Muscle of back (tissue), 11 donors: Measurements from ENCODE around the gene MAP4K4. TPM values are rescaled to one million over a fixed set of nuclear protein-coding genes. Genes with fewer than 3 reads are reported as not detected.
"Not testable (repeated sequence)": the region's sequence is repeated elsewhere in the genome, so short reads cannot be mapped to it uniquely, and the experiment has no call there.

Experiments used
- DNase-seq, 3 donors: peaks; one replicate each; pipeline versions ENCODE4 v3.0.0 to v3.0.0-alpha.2; 2013
- polyA plus RNA-seq, 10 donors: library from polyadenylated mRNA; unstranded; fragments of 120-200 nt; gene quantifications; one replicate each; pipeline ENCODE4 v1.2.1, GENCODE V29; 2013; ENCODE audit not compliant: insufficient read length in 10 of 10

The MAP4K4 gene
- polyA plus RNA-seq, 10 donors = 115 to 149 (median 130) TPM

DNA sequence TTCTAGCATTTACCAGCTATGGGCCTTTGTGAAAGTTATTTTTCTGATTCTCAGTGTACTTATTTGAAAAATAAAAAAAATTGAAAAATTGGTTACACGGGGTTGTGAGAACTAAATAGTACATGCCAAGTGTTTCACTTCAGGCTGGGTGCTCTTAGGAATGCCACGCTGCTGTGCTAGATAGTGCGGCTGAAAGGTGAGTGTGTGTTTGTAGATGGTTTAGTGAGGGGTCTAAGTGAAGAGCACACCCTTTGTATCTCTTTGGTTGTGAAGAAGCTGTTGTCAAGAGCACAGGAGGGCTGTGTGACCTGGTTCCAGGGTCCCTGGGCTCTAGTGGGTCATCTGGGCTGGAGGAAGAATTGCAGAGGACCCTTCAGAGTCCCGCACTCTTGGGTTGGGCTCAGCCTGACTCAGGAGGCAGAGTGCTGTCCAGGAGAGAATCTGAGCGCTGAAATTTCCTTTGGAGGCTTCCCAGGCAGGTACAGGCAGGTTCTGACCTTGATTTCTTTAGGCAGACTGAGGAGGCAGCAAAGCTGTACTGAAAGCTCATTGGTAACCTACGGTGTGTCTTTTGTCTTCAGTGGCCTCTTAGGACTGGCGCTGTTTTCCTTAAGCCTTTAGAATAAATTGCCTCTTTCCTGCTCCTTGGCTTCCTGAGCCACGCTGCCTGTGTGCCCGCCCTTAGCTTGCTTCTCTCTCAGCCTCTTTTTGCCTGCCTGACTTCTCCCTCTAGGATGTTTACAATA lies 44.4 kb downstream of the MAP4K4 start:
- DNase-seq = no peak

DNA sequence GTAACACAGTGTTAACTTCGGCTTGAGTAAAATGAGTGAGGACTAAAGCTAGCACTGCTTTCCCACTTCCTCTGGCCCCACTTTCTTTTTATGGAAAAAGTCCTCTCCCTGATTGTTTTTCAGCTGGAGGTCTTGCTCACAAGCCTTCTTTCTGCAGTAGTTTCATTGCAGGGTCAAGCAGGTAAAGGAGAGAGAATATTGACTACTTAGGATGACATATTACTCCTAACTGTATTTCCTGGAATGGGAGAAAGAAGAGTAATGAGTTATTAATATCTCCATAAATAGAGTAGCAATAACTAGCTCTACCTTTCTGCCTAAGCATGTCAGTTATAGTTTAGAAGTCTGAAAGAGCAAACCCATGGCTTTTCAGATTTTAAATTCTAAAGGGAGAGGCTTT lies 45.0 kb downstream of the MAP4K4 start:
- no peak for DNase-seq

DNA sequence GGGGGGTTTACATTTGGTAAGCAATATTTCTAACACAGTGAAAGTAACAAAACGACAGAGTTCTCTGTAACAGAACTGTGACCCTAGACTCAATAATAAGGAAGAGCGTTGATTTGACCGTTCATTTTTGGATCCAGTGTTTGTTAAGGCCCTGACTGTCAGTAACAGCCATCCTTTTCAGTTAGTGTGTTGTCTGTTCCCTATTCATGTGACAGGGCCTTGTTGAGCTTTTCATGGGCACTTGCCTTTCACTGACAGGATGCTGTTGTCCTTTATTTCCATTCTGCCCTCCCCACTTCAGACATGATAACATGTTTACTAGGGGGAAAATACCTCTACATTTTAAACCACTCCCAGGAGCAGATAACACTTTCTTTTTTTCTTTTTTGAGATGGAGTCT lies 45.8 kb downstream of the MAP4K4 start:
- no peak for DNase-seq

DNA sequence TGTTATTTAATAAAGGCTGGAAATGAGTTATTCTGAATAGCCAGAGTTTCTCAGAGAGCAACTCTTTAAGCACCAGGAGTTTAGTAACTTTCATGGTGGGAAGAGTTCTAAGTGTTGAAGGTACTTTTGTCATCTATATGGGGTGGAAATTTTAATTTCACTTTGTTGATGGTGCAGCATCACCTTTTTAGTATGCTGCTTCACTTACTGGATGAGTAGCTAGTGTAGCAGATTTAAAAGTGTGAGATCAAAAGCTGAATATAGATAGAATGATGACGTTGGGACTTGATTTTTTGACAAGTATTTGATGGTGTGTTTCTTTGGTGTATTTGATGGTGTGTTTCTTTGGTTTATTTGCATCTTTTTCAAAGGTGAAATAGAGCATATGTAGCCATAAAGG lies 47.3 kb downstream of the MAP4K4 start:
- DNase-seq = no peak

DNA sequence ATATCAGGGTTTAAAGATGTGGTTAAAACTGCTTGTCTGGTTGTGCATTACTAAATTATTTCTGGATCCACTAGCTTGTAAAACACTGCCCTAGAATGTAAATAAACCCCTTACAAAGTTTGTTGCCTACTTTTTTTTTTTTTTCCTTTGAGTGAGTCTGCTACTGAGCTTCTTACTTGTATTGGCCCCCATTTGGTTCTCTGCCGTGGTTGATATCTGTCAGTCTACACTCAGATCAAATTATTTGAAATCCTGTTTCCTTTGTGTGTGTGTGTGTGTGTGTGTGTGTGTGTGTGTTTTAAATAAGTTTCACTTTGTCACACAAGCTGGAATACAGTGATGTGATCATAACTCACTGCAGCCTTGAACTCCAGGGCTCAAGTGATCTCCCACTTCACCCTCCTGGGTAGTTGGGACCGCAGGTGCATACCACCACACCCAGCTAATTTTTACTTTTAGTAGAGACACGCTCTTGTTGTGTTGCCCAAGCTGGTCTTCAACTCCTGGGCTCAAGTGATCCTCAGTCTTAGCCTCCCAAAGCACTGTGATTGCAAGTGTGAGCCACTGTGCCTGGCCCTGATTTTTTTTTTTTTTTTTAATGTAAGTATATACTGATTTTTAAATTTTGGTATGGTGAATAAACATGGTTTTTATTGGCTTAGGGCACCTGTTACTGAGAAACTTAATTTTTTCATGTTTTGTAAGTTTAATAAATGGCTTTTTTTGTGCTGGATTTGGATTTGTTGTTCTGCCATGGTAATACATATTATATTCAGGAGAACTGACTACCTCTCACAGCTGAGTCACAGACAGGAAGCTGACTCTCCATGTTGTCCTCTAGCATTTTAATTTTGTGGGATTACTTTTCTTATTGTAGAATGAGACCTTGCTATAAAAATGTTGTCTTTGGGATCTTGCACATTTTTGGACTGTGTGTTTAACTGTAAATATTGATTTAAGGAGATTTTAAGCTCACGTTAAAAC lies 48.5 kb downstream of the MAP4K4 start:
- DNase-seq = no peak

DNA sequence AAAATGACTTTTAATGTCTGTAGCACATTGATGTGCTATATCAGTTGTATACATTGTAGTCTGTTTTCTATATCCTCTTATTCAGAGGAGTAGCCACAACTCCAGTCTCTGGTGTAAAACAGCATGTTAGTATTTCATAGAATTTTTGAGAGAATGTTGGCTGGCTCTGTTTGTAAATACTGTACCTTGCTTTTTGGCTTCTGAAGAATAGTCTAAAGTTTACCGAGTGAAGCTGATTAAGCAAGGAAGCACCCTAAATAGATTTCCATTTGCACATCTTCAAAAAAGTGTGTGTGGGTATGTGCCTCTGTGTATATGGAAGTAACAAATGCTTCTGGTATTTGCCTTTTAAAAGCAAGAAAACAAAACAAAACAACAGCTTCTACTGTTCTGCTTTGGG lies 50.5 kb downstream of the MAP4K4 start:
- no peak for DNase-seq

DNA sequence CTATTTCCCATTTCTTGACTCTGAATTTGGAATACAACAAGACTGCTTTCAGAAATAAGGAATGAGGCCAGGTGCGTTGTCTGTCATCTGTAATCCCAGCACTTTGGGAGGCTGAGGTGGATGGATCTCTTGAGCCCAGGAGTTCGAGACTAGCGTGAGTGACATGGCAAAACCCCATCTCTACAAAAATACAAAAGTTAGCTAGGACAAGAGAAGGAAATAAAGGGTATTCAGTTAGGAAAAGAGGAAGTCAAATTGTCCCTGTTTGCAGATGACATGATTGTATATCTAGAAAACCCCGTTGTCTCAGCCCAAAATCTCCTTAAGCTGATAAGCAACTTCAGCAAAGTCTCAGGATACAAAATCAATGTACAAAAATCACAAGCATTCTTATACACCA lies 51.0 kb downstream of the MAP4K4 start:
- not testable (repeated sequence) for DNase-seq

DNA sequence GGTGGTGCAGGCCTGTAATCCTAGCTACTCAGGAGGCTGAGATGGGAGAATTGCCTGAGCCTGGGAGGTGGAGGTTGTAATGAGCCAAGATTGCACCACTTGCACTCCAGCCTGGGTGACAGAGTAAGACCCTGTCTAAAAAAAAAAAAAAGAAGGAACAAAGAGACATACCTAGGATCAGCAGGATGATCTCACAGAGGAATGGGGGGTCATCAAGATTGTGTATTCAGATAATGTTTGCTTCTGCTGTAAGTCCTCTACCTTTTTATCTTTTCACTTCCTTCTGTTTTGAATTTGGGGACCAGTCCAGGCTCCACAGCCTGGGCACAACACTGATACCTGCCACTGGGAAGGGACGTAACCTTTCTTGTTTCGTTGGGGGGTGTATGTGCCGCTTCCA lies 53.2 kb downstream of the MAP4K4 start:
- no peak for DNase-seq

DNA sequence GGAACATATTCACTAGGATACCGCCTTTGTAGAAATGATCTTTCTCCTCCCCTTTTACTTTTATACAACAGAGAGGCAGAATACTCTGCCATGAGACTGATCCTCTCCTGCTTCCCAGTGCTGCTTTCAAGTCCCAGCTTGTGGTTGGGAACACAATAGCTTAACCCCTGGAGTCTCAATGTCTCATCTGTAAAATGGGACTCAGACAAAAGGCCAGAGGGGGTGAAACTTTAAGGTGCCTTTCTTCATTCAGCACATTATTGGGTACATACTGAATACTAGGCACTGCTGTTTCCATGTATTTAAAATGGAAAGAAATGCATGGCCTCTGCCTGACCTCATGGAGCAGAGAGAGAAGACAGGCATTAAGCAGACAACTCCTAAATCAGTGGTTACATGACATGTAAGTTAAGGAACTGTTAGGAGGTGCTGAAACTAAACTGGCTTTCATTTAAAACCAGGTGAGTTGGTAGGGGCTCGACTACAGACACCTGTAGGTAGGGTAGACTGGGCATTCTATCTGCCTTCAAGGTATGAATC lies 53.8 kb downstream of the MAP4K4 start:
- DNase-seq = no peak

DNA sequence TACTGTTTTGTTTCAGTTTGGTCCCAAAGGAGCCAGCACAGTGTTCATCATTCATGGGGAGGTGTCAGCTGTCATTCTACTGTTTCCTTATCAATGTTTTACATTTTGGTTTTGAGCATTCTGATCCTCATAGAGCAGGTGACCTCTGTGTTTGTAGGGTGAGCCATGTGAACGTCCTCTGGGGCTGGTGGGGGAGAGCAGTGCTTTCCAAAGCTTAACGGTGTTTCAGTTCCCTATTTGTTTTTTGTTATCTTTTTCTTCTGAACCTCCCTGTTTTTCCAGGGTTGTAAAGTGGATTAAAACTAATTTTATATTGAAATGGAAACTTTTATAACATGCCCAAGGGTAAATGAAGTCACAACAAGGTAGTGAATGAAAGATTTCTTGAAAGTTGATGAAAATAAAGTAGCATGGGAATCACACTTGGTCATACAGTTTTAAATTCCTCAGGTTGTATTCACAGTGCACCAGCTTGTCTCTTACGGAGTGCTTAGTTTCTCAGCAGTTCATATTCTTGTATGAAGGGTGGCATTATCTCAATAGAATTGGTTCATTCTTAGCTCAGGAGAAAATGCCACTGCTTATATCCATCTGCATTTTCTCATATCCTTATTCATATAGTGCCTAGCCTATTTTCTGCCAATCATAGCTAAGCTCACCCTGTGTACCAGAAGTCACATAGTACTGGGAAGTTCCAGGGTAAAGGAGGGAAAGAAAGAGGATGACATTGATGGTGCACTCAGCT lies 54.5 kb downstream of the MAP4K4 start:
- no peak for DNase-seq

DNA sequence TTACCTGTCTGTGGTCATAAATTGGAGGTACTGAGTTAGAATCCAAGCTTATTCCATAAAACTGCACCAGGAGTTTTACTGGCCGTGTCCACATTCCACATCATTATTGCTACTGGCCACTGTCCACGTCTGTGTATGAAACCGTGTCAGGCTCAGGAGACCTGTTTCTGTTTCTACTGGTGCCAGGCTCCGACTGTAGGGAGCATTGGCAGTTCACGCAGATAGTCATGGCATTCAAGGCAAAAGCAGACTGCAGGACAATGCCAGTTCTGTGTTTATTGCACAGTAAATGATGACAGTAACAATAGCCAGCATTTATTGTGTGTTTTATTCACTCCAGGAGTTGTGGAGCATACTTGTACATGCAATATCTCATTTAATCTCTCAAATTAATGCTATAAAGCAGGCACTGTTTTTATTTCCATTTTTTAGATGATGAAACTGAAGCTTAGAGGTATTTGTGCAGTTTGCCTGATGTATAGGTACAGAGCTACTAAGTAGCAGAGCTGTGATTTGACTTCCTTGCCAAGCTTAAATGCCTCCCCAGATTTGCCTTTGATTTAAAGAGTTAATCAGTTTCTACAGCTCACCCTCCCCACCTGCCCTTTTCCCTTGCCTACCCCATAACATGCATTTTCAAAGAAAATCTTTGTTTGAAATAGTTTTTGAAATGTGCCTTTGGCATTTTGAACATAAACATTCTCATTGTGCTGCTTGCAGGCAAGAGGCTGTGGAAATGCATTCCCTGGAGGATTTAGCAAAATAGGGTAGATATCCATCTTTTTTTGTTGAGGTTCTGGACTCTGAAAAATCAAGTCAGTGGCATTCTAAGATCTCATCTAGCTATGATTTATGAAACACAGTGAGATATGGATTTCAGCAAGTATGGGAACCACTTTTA lies 55.5 kb downstream of the MAP4K4 start:
- no peak for DNase-seq

DNA sequence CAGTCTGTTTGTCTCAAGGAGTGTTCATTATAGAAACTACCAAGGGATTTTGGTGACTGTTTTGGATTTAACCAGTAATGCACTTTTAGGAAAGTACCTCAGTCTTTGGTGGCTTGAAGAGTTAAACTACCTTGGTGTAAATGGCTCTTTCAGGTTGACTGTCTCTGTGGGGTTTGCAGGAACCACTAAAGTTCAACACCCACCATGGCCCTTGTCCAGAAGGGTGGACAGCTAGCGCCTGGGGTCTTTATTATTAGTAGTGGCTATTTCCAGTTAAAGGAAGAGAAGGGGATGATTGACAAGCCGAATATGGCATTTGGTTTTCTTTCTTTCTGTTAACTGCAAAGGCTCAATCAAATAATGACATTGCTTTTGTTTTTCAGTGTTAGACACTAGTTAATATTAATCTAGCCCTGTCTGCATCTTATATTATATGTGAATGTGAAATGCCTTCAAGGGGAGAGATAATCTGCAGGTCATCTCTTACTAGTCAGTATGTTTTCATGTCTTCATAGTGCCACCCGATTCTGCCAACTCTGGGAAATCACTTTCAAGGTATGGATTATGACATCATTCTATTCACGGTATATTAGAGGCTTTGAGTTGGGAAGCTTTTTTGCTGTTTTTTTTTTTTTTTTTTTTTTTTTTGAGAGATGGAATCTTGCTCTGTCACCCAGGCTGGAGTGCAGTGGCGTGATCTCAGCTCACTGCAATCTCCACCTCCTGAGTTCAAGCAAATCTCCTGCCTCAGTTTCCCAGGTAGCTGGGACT lies 56.4 kb downstream of the MAP4K4 start:
- no peak for DNase-seq

DNA sequence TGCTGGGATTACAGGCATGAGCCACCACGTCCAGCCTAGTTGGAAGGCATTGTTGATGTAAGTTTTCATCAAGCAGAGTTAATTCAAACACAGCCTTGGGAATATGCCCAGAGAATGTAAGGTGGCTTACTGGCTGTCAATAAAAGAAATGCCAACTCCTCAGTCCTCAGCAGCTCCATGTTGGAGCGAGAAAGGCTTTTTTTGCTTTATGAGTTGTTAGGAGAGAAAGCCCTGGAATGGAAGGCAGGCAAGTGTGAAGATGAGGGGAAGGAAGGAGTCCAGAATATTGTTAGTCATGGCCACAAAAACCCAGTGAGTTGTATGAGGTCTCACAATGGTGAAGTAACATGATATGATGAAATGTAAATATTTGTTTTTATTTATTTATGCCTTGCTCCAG lies 57.1 kb downstream of the MAP4K4 start:
- no peak for DNase-seq

DNA sequence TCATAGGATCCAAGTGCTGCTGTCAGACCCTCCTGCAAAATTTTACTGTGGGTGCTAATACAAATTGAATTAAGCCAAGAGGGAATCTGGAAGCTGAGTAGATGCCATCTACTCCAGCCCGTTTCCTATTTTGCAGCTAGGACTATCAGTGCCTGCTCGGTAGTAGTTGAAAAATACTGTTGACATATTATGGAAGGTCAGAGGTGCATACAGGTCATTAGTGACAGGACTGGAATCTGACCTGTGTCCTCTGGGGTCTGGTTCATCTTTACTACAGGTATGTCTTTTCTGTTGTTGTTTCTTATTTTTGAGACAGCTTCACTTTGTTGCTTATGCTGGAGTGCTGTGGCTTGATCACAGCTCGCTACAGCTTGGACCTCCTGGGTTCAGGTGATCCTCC lies 58.8 kb downstream of the MAP4K4 start:
- DNase-seq = no peak

DNA sequence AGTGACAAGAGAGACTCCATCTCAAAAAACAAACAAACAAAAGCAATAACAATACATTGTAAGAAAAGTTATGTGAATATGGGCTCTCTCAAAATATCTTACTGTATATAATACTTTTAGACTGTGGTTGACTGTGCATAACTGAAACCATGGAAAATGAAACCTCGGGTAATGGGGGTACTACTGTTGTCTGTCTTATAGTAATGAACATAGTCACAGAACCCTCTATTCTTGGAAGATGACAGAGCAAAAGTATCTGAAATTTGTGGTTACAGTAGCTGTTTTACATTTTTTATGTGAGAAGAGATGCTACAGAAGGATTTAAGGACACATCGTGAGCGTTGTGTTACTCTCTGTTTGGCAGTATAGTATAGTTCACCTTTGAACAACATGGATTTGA lies 60.5 kb downstream of the MAP4K4 start:
- DNase-seq = no peak

DNA sequence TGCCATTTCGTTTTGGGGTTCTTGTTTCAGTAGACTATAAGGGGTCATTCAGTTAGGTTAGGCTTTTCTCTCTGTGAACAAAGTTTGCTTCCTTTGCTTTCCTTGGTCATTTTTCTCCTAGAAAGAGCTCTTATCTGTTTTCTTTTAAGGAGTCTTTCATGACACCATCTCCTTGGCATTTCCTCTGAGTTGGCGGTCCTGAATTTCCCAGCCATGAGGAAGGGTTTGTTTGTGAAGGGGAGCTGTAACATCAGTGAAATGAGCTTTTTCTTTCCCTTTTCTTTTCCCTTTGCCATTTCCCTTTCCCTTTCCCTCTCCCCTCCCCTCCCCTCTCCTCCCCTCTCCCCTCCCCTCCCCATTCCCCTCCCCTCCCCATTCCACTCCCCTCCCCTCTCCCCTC lies 61.7 kb downstream of the MAP4K4 start:
- peak in 1 of 3 donors; percentile 90 for DNase-seq

DNA sequence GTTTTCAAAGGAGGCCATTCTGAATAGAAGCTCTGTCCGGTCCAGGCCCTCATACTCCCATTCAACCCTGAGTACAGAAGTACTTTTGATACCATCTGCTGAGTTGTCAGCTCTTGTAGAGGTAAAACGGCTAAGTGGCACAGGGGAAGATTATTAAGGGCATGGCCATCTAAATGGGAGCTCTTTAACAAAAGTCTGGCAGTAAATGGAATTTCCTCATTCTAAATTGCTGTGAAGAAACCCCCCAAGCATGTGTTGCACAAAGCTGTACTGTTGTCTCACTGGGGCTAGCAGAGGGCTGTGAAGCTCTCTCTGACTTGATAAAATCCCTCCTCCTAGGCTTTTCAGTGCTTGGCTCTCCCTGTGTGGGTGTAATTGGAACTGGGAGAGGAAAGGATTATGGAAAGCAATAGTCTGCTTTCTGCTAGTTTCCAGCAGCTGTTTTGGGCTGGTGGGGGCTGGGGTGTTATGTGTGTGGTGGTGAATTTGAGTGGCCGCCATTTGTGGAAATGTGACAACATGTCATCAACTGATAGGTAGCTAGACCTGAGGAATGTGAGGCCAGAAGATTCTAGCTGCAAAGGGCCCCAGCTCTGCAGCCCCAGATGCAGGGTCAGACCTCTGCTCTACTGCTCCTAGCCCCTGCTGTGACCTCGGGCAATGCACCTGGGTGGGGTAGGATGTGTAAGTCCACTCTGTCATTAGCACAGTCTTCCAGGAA lies 65.1 kb downstream of the MAP4K4 start:
- DNase-seq = peak in 1 of 3 donors; percentile 59

DNA sequence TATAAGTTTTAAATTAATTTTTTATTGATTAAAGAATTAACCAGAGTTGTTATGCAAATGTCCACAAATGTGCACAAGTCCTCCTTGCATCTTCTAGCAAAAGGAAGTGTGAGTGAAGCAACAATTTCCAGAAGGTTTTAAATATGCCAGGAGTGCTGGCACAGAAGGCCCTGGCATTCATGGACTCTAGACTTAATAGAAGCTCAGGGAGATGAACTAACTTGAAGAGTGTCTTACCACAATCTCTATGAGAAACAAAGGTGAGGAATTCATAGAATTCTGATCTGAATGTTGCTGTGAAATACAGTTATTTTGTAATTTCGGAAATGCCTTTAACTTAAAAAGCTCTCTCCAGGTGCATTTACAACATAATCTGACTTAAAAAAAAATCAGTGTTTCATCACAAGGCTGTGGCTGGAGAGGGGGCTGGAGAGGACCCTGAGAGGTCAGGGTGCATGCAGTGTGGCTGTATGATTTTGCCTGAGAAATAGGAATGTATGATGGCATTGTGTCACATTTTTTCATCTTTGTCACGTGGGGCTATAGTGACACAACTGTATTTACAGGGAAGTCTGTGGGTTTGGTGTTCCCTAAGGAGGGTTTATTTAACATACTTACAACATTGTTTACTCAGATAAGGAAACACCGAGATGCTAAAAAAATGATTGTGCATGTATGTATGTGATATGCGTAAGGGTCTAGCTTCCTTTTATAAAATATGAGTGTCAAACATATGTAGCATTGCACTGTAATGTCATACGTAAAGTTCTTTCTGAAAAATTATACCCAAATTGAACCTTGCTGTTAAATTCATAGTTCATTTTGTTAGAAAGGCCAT lies 66.2 kb downstream of the MAP4K4 start:
- no peak for DNase-seq
